Activated naive CD4-positive, alpha-beta T cell treated with Interleukin-2 at 50 U/mL for 16 hours (primary cell): ENCODE results near the gene TEX36.
"Not testable (repeated sequence)": the region's sequence is repeated elsewhere in the genome, so short reads cannot be mapped to it uniquely, and the experiment has no call there.

Experiments used
- DNase-seq: peaks from one replicate; pipeline ENCODE4 v3.0.0-alpha.2; 2020

TEX36 gene

GRCh38 chr10:125692196-125692595 is 9.2 kb upstream of the TEX36 start:
- no peak for DNase-seq

DNA sequence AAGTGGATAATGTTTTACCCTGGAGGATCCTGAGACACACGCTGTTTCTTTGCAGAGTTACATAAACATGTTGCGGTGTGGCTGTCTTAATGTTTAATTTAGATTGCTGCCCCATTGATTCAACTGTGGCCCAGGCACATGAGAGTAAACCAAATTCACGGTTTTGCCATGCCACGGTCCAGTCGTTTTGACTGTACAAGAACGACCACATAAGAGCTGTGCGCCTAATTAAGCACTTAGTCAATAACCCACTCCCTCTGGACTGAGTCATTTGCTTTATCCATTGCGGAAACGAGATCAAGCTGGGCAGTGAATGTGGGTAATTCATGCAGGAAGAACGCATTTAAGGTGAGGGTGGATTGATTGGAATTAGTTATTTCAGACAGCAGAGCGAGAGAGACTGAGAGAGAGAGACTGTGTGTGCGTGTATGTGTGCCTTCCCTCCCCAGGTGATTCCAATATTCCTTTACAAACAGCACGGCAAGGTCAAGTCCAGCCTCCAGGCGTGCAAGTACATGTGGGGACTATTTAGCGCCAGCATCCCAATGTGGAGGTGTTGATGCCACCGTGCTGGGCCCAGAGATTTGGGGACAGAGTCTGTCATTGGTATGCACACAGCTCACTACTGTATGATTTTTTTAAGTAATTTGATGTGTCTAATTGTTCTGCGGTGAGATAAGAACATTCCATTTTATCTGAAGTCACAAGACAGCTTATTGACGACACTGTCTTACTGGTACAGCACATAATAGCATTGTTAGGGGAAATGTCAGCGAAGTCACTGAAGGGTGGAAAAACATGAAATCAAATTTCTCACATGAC is 8.4 kb upstream of the TEX36 start:
- no peak for DNase-seq

GRCh38 chr10:125689955-125690569 is 7.1 kb upstream of the TEX36 start:
- DNase-seq = no peak

GRCh38 chr10:125687507-125688185 is 4.7 kb upstream of the TEX36 start:
- no peak for DNase-seq

- no peak for DNase-seq
These were observed 1.6 kb upstream of the TEX36 start for GRCh38 chr10:125684581-125684980.

- DNase-seq = no peak
These were observed 858 bp upstream of the TEX36 start for GRCh38 chr10:125683821-125684220.

DNA sequence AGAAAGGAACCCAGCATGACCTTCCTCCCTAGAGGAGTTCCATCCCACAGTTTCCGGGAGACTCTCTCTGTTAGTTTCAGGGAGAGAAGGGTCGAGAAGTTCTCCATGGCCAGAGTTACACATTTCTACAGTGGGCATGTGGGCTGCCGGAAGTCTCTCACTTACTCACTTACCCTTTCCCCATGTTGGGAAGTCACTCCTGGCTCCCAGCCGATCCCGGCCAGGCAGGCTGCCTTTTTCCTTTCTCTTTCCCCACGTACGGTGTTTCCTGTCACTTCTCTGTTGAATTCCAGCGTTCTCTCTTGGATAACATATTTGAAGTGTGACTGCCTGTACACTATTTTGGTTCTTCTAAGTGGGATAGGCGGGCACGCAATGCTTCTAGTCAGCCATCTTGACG is 3.5 kb downstream of the TEX36 start:
- DNase-seq = no peak

DNA sequence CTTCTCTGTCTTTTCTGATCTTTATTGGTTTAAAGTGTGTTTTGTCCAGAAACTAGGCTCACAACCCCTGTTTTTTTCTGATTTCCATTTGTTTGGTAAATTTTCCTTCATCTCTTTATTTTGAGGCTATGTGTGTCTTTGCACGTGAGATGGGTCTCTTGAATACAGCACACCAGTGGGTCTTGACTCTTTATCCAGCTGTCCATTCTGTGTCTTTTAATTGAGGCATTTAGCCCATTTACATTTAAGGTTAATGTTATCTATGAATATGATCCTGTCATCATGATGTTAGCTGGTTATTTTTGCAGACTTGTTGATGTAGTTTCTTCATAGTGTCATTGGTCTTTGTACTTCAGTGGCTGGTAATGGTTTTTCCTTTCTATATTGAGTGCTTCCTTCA is 10.1 kb downstream of the TEX36 start:
- DNase-seq = no peak

DNA sequence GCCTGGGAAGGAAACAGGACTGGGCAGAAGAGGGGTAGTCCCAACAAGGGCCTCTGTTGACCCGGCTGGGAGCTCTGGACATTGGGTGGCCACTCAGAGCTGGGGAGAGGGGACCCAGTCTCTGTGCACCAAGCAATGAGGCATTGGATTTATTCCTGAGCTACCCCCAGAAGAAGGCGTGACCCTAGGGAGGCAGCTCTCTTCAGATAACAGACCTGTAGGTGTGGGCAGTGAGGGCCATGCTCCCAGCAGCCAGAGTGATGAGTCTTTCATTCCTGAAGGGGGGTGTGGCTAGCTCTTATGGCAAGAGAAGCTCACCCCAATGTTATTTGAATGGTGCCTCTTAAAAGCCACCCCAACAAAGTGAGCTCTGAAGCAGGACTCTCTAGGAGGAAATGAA is 20.4 kb downstream of the TEX36 start:
- DNase-seq = no peak

GRCh38 chr10:125661941-125662515 is 20.9 kb downstream of the TEX36 start:
- no peak for DNase-seq

DNA sequence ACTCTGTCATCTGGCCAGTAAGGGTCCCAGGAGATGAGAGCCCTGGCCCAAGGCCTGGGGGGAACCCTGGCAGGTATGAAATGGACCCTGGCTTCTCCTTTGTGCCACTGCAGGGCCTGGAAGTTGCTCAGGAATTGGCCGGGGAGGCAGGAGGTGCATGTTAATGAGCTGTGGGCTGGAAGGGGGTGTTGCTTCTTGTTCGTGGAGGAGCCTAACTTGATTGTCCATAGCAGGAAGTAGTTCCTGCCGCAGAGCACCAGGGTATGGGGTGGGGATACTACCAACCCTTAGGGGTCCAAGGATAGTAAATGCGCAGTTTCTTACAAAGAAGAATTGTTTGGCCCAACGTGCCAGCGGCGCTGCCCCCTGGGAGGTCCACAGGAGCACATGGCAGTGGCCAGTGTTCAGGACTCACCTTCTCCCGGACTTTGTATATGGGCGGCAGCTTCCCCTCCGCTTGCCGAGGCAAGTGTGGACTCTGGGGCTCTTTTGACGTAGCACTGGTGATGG is 21.5 kb downstream of the TEX36 start:
- no peak for DNase-seq

- no peak for DNase-seq
These were observed 23.9 kb downstream of the TEX36 start for GRCh38 chr10:125659071-125659470.

GRCh38 chr10:125656523-125656922 is 26.4 kb downstream of the TEX36 start:
- no peak for DNase-seq

DNA sequence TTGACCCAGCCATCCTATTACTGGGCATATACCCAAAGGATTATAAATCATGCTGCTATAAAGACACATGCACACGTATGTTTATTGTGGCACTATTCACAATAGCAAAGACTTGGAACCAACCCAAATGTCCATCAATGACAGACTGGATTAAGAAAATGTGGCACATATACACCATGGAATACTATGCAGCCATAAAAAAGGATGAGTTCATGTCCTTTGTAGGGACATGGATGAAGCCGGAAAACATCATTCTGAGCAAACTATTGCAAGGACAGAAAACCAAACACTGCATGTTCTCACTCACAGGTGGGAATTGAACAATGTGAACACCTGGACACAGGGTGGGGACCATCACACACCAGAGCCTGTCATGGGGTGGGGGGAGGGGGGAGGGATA is 29.9 kb downstream of the TEX36 start:
- not testable (repeated sequence) for DNase-seq

DNA sequence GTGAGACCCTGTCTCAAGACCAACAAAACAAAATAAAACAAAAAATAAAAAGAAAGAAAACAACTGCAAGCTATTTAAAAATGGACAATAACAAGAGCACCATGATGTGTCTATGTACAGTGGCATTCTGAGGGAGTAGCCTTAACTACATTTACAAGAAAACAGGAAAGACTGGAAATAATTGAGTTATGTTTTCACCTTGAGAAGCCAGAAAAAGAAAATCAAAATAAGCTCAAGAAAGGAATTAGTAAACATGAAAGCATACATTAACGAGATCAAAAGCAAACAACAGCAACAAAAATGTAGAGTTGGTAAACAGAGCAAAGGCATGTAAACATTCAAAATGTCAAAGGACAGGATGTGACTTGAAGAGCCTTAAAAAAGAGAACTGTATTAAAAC is 36.7 kb downstream of the TEX36 start:
- DNase-seq = no peak

GRCh38 chr10:125641398-125641797 is 41.6 kb downstream of the TEX36 start:
- DNase-seq = no peak

DNA sequence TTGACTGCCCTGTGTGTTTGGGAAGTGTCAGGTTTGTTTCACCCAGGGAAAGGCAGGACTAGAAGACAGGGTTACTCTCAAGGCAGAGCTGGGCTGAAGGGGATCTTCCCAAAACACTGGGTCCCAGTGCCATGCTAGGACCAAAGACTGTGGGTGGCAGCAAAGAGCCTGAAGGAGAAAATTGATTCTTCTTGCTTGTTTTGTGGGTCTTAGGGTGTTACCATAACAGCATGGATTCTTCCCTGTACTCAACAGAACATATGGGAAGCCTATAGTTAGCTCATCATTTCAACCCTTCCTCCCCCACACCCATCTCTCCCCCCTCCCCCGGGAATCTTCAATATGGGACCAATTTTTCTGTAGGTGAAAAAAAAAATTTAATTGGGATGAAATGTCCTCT is 42.3 kb downstream of the TEX36 start:
- DNase-seq = no peak

DNA sequence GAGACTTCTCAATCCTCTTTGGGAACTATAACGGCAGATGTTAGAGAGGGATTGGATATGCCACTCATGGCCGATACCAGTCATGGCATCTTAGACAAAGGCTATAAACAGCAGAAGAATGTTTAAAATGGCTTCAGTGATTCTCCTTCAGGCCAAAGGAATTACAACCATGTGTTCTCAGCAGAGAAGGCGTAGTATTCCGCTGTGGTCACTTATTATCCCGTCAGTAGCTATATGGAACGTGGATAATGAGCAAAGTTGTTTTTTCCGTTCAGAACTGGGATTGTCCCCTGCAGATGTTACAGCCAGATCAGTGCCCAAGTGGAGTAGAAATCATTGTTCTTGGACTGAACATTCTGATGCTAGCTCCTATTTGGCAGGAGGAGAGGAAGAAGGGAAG is 43.1 kb downstream of the TEX36 start:
- DNase-seq = no peak

DNA sequence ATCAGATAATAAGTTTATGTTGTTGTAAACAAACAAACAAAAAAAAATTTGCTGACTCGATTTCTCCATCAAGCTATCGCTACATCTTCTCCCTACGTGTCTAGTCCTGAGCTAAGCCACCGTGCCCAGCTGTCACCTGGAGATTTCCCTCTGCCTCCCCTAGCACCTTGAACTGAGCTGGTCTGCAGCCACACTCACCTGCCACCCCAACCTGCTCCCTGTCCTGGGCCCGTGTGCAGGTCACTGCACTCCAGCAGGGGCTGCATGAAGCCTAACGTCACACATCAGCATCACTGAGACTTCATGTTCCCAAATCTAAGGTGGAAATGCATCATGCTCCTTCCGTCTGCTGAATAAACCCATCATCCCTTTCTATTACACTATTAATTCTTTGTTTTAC is 44.4 kb downstream of the TEX36 start:
- DNase-seq = no peak

DNA sequence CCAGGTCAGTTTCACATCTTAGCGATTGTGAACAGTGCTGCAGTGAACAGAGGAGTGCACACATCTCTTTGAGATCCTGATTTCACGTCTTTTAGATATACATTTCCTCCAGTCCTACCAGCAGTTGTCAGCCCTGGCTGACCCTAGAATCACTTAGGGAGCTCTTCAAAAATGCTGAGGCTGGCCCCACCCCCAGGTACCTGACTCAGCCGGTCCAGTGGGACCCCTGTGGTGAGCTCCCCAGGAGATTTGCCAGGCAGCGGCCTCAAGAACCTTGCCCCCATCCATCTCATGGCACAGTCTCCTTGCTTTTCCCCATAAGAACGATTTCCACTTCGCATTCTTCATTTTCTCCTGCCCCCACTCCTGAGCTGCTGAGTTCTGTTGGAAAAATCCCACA is 45.5 kb downstream of the TEX36 start:
- DNase-seq = no peak

DNA sequence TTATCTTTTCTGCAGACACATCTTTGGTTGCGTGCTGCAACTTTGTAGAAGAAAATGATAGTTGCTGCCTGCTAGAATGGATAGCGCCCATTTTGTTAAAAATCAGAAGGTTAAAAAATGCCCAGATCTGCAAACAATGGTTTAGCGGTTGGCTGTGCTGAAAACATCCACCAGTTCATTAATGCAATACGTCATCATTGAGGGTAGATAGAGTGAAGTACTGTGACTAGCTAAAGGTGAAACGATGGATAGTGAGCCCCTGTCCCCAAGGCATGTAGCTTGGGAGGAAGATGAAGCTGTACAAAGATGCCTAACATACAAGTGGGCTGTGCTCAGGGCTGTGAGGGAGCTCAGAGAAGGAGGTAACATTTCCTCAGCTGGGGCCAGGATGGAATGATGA is 48.4 kb downstream of the TEX36 start:
- DNase-seq = no peak

DNA sequence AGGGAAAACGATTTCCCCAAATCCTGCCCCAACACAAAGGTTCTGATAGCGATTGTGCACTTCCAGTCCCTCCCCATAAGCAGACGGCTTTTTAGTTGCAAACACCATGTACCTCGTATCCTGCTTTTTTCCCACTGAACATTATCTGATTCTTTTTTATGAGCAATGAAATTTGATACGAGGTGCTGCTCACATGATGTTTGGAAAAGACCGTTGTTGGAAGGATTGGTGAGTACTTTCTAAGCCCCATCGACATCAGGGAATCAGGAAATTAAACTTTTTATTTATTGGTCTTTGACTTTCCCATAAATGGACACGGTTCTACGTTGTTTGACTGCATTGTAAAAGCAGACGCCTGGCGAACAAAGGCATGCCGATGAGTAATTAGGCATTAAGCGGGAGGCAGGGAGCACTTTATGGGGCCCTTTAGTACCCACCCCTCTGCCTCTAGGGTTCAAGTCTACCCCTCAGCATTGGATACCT is 49.4 kb downstream of the TEX36 start:
- no peak for DNase-seq

GRCh38 chr10:125631806-125632205 is 51.2 kb downstream of the TEX36 start:
- no peak for DNase-seq
